ENCODE results near the gene SRGAP1. TPM values are rescaled to one million over a fixed set of nuclear protein-coding genes. Genes with fewer than 3 reads are reported as not detected.
"Not testable (repeated sequence)": the region's sequence is repeated elsewhere in the genome, so short reads cannot be mapped to it uniquely, and the experiment has no call there.

The SRGAP1 gene
- total RNA-seq, 1 experiment from 2014 or later: 65.0 TPM

DNA sequence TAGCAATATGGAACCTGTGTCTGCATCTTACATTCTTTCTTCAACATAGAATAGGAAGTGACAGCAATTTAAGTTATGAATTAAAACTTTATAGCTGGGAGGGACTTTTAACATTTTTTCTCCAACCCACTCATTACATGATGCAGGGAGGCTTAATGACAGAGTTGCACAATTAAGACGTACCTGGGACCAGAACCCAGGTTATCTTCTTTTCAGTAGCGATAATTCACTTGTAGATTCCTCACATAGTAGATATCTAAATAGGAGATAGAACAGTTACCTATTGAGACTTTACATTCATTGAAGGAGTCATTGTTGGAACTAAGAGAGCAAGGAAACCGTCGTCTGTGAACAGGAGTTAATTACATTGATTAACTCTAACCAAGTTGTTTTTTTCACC, 5.1 kb downstream of the SRGAP1 start:
- ChIA-PET POLR2A (interaction anchor here (0.6 to 2.0 kb wide), 4 partner anchors 14 to 332 kb away, joined by 3 to 6 read pairs (median 4); no protein-coding TSS in a partner anchor), CTCF (interaction anchor here (0.6 to 0.9 kb wide), 5 partner anchors 21 to 701 kb away, joined by 3 to 4 read pairs (median 4); no protein-coding TSS in a partner anchor)
- H3K4me3 Mint-ChIP-seq (ENCODE audit: unreplicated experiment): no peak overlapping the region
- H3K27me3 Mint-ChIP-seq (ENCODE audit: insufficient read depth, unreplicated experiment): no peaks in the 10 kb centered on the region
- BruUV-seq (replicated peaks): no TSS peak
- peaks cover 11% of the 10 kb centered on the region for H3K36me3 Mint-ChIP-seq (ENCODE audit: insufficient read depth, unreplicated experiment)
- peak overlapping the region; percentile 35 for H3K27ac Mint-ChIP-seq (ENCODE audit: low read depth, unreplicated experiment)
- DNase-seq (ENCODE audit: unreplicated experiment): no peak
- H3K9me3 Mint-ChIP-seq (ENCODE audit: unreplicated experiment): no peaks in the 10 kb centered on the region
- intact Hi-C loops (cut with micrococcal nuclease): loop anchor here (5.0 kb wide), 1 partner anchor 128 kb away; no protein-coding TSS in a partner anchor
- peaks cover 25% of the 10 kb centered on the region for H3K4me1 Mint-ChIP-seq (ENCODE audit: insufficient read depth, unreplicated experiment)
- TF ChIP-seq, protein P1, sequence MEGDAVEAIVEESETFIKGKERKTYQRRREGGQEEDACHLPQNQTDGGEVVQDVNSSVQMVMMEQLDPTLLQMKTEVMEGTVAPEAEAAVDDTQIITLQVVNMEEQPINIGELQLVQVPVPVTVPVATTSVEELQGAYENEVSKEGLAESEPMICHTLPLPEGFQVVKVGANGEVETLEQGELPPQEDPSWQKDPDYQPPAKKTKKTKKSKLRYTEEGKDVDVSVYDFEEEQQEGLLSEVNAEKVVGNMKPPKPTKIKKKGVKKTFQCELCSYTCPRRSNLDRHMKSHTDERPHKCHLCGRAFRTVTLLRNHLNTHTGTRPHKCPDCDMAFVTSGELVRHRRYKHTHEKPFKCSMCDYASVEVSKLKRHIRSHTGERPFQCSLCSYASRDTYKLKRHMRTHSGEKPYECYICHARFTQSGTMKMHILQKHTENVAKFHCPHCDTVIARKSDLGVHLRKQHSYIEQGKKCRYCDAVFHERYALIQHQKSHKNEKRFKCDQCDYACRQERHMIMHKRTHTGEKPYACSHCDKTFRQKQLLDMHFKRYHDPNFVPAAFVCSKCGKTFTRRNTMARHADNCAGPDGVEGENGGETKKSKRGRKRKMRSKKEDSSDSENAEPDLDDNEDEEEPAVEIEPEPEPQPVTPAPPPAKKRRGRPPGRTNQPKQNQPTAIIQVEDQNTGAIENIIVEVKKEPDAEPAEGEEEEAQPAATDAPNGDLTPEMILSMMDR (IDR thresholded peaks at IDR 0.05; ENCODE audit: unreplicated experiment): no peak

DNA sequence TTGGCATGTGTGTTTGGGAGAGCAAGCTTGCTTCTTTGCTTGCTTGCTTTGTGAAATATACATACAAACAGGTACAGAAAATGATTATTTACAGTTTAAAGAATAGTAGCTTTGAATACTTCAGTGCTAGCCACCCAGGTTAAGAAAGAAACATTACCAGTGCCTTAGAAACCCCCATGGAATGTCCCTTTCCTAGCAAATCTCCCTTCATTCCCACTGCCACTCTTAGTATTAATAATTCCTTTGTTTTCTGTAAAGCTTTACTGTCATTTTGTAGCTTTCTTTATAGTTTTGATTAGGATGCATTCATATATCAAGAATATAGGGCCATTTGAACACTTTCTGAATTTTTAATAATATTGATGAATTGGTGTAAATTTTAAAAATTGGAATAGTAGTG, 9.5 kb downstream of the SRGAP1 start:
- Mint-ChIP-seq H3K4me3 (ENCODE audit: unreplicated experiment) (no peak overlapping the region), H3K4me1 (ENCODE audit: insufficient read depth, unreplicated experiment) (peaks cover 11% of the 10 kb centered on the region), H3K27me3 (ENCODE audit: insufficient read depth, unreplicated experiment) (no peaks in the 10 kb centered on the region), H3K36me3 (ENCODE audit: insufficient read depth, unreplicated experiment) (peaks cover 7% of the 10 kb centered on the region), H3K27ac (ENCODE audit: low read depth, unreplicated experiment) (no peak overlapping the region), H3K9me3 (ENCODE audit: unreplicated experiment) (no peaks in the 10 kb centered on the region)
- intact Hi-C loops (cut with micrococcal nuclease): no loop called here
- TF ChIP-seq, protein P1 (IDR thresholded peaks at IDR 0.05; ENCODE audit: unreplicated experiment): no peak
- DNase-seq (ENCODE audit: unreplicated experiment): no peak
- POLR2A ChIA-PET: interaction anchor here (0.5 to 2.9 kb wide), 6 partner anchors 9 to 556 kb away, joined by 3 to 13 read pairs (median 4); partner anchors contain the start of gene SRGAP1
- BruUV-seq (replicated peaks): no TSS peak
- CTCF ChIA-PET: interaction anchor here (0.6 to 1.0 kb wide), 7 partner anchors 9 to 816 kb away, joined by 3 to 5 read pairs (median 3); partner anchors contain the start of gene SRGAP1

DNA sequence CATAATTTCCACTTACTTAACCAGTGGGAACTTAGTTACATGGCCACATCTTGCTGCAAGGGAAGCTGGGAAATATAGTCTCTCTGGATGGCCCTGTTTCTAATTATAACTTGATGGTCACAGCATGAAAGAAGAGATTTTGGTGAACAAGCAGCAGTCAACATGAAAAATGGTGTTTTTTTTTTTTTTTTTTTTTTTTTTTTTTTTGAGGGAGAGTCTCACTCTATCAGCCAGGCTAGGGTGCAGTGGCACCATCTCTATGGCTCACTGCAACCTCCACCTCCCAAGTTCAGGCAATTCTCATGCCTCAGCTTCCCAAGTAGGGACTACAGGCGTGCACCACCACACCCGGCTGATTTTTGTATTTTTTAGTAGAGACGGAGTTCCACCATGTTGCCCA, 10.8 kb downstream of the SRGAP1 start:
- Mint-ChIP-seq H3K4me3 (ENCODE audit: unreplicated experiment) (no peak overlapping the region), H3K27me3 (ENCODE audit: insufficient read depth, unreplicated experiment) (no peaks in the 10 kb centered on the region), H3K27ac (ENCODE audit: low read depth, unreplicated experiment) (no peak overlapping the region), H3K4me1 (ENCODE audit: insufficient read depth, unreplicated experiment) (peaks cover under 1% of the 10 kb centered on the region), H3K36me3 (ENCODE audit: insufficient read depth, unreplicated experiment) (peaks cover 7% of the 10 kb centered on the region), H3K9me3 (ENCODE audit: unreplicated experiment) (no peaks in the 10 kb centered on the region)
- ChIA-PET CTCF (interaction anchor here (0.7 to 2.4 kb wide), 2 partner anchors 10 to 33 kb away, joined by 4 to 9 read pairs; partner anchors contain the start of gene SRGAP1), POLR2A (interaction anchor here (0.7 to 2.9 kb wide), 9 partner anchors 8 to 100 kb away, joined by 3 to 13 read pairs (median 3); partner anchors contain the start of gene SRGAP1)
- intact Hi-C loops (cut with micrococcal nuclease): no loop called here
- BruUV-seq (replicated peaks): no TSS peak
- DNase-seq (ENCODE audit: unreplicated experiment): no peak
- TF ChIP-seq, protein P1 (IDR thresholded peaks at IDR 0.05; ENCODE audit: unreplicated experiment): no peak

DNA sequence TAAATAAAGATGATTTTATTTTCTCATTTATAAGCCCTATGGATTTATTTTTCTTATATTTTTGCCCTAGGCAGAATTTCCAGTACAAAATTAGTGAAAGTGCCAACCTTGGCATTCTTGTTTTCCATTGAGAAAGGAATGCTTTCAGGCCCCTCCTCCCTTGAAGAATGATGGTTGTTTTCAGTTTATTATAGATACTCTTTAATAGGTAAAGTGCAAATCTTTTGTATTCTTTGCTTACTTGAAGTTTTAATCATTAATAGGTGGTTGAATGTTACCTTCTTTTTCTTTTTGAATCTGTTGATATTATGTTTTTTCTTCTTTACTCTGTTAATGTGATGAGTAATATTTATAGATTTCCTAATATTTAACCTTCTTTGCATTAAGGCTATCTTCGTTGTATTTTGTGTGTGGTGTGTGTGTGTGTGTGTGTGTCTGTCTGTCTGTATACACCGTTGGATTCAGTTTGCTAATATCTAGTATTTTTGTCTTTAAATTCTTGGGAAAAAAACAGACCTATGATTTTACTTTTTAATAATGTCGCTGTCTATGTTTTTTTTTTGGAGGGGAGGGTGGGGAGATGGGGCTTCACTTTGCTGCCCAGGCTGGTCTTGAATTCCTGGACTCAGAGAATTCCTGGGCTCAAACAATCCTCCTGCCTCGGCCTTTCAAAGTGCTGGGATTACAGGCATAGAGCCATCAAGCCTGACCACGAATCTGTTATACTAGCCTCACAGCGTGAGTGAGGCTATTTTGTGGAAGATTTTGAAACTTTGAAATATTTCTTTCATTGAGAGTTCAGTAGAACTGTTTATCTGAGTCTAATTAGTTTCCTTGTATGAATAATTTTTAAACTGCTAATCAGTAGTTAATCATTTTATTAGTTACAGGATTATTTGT, 13.5 kb downstream of the SRGAP1 start:
- no peaks in the 10 kb centered on the region for H3K9me3 Mint-ChIP-seq (ENCODE audit: unreplicated experiment)
- BruUV-seq (replicated peaks): no TSS peak
- H3K4me3 Mint-ChIP-seq (ENCODE audit: unreplicated experiment): peak overlapping the region; percentile 62
- H3K27me3 Mint-ChIP-seq (ENCODE audit: insufficient read depth, unreplicated experiment): no peaks in the 10 kb centered on the region
- peaks cover 14% of the 10 kb centered on the region for H3K4me1 Mint-ChIP-seq (ENCODE audit: insufficient read depth, unreplicated experiment)
- POLR2A ChIA-PET: interaction anchor here (0.7 to 1.6 kb wide), 3 partner anchors 17 to 395 kb away, joined by 4 to 5 read pairs (median 4); no protein-coding TSS in a partner anchor
- peaks cover 7% of the 10 kb centered on the region for H3K36me3 Mint-ChIP-seq (ENCODE audit: insufficient read depth, unreplicated experiment)
- peak overlapping the region; percentile 94 for H3K27ac Mint-ChIP-seq (ENCODE audit: low read depth, unreplicated experiment)
- TF ChIP-seq, protein P1 (IDR thresholded peaks at IDR 0.05; ENCODE audit: unreplicated experiment): no peak
- intact Hi-C loops (cut with micrococcal nuclease): no loop called here
- DNase-seq (ENCODE audit: unreplicated experiment): no peak
- CTCF ChIA-PET: no interaction called here

DNA sequence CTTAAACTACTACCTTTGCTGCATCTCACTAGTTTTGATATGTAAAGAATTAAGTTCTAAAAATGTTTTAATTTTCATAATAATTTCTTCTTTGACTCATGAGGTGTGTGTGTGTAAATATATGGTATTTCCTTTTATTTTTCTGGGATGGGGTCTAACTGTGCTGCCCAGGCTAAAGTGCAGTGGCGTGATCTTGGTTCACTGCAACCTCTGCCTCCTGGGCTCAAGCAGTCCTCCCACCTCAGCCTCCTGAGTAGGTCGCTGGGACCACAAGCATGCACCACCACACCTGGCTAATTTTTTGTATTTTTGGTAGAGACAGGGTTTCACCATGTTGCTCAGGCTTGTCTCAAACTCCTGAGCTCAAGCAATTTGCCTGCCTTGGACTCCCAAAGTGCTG, 15.4 kb downstream of the SRGAP1 start:
- POLR2A ChIA-PET: interaction anchor here (0.5 to 1.6 kb wide), 3 partner anchors 15 to 342 kb away, joined by 3 to 4 read pairs (median 3); no protein-coding TSS in a partner anchor
- H3K4me3 Mint-ChIP-seq (ENCODE audit: unreplicated experiment); H3K9me3 Mint-ChIP-seq (ENCODE audit: unreplicated experiment); BruUV-seq (replicated peaks); CTCF ChIA-PET; intact Hi-C loops (cut with micrococcal nuclease); DNase-seq (ENCODE audit: unreplicated experiment); H3K27me3 Mint-ChIP-seq (ENCODE audit: insufficient read depth, unreplicated experiment); H3K36me3 Mint-ChIP-seq (ENCODE audit: insufficient read depth, unreplicated experiment): not testable (repeated sequence)
- H3K4me1 Mint-ChIP-seq (ENCODE audit: insufficient read depth, unreplicated experiment): peaks cover 23% of the 10 kb centered on the region
- peak overlapping the region; percentile 19 for H3K27ac Mint-ChIP-seq (ENCODE audit: low read depth, unreplicated experiment)
